K562 (cell line): Measurements from ENCODE around the gene HSD3B7. TPM values are rescaled to one million over a fixed set of nuclear protein-coding genes. Genes with fewer than 3 reads are reported as not detected.

Source experiments
- ATAC-seq: fragments of 200-7000 bp; cut with Tn5 transposase; 3 replicates; pipeline ENCODE4 v1.9.1; 2020; ENCODE audit warnings: moderate library complexity
- BruUV-seq: library from RNA; stranded (reverse); fragments of 400-500 nt; replicated peaks from 2 replicates; lab custom pipeline; 2021; lab: Mats Ljungman, UMichigan
- CTCF ChIA-PET: fragments of 300-600 bp; formaldehyde crosslinking; extraction: SDS; loops from one replicate; lab custom pipeline; 2021; ENCODE audit warnings: low intra/inter-chr PET ratio; lab: Yijun Ruan, JAX
- POLR2A ChIA-PET: fragments of 300-600, 350-650 bp; sonication (Branson Sonifier 250); formaldehyde crosslinking; extraction: SDS; loops from one replicate; lab custom pipeline; 2021; ENCODE audit warnings: antibody characterized with exemption, inconsistent platforms; lab: Yijun Ruan, JAX
- DNase-seq, 4 experiments: peaks; one replicate each; pipeline versions ENCODE4 v3.0.0 to v3.0.0-alpha.2; 2011 to 2018; ENCODE audit warnings: low spot score in 3 of 4, mixed read lengths in 3 of 4; ENCODE audit errors: extremely low read depth in 1 of 4
- FAIRE-seq: peaks from 2 replicates; lab custom pipeline; 2011; peaks lifted over from hg19 to GRCh38; lab: Jason Lieb, UNC
- H2AFZ ChIP-seq: 2 replicates; pipeline ENCODE4 v1.6.0; 2011; ENCODE audit warnings: low read depth, low read length, control low read depth, inconsistent platforms
- H3K27ac ChIP-seq: fragments of 200-600 bp; 3 replicates; pipeline ENCODE4 v1.8.0; 2011; ENCODE audit warnings: low read depth, mild to moderate bottlenecking, control low read depth, inconsistent platforms, low read length, moderate library complexity, mixed read lengths; ENCODE audit errors: extremely low read depth
- H3K27me3 ChIP-seq, 2 experiments: fragments of 300-600 bp in 1 of 2; 2 replicates in 1 of 2; 3 replicates in 1 of 2; pipeline versions ENCODE4 v1.6.0 to v1.8.0; 2011; ENCODE audit warnings: inconsistent platforms in 2 of 2, low read length in 2 of 2, mild to moderate bottlenecking in 1 of 2, mixed read lengths in 1 of 2, moderate library complexity in 1 of 2; ENCODE audit not compliant: control insufficient read depth in 2 of 2, insufficient read depth in 2 of 2
- H3K36me3 ChIP-seq: fragments of 300-600 bp; 3 replicates; pipeline ENCODE4 v1.8.0; 2011; ENCODE audit warnings: mild to moderate bottlenecking, low read length, inconsistent platforms; ENCODE audit not compliant: control insufficient read depth, insufficient read depth
- H3K4me1 ChIP-seq, 2 experiments: fragments of 200-600 bp in 1 of 2; replicated peaks in 1 of 2; 2 replicates in 1 of 2; 3 replicates in 1 of 2; pipeline versions ENCODE4 v1.5.1 to v1.8.0; 2011; ENCODE audit warnings: inconsistent platforms in 2 of 2, low read length in 2 of 2, mild to moderate bottlenecking in 1 of 2, mixed read lengths in 1 of 2, moderate library complexity in 1 of 2; ENCODE audit not compliant: control insufficient read depth in 2 of 2, insufficient read depth in 2 of 2
- H3K4me2 ChIP-seq: 2 replicates; pipeline ENCODE4 v1.6.1; 2011; ENCODE audit warnings: low read length, control low read depth, inconsistent platforms, mixed read lengths; ENCODE audit not compliant: insufficient read depth
- H3K4me3 ChIP-seq: fragments of 200-600 bp; sonication (generic), shearing (Covaris generic); 2 replicates; pipeline ENCODE4 v1.5.1; 2016; ENCODE audit warnings: control low read depth, inconsistent platforms
- H3K79me2 ChIP-seq: fragments of 200-600 bp; 3 replicates; pipeline ENCODE4 v1.8.0; 2011; ENCODE audit warnings: low read length, inconsistent platforms; ENCODE audit not compliant: control insufficient read depth, insufficient read depth
- H3K9ac ChIP-seq, 2 experiments: 2 replicates each; pipeline versions ENCODE4 v1.6.0 to v1.6.1; 2011; ENCODE audit warnings: low read depth in 2 of 2, low read length in 2 of 2, control low read depth in 1 of 2, inconsistent platforms in 1 of 2, mild to moderate bottlenecking in 1 of 2, mixed read lengths in 1 of 2; ENCODE audit not compliant: insufficient read depth in 1 of 2
- H3K9me1 ChIP-seq: one replicate; pipeline ENCODE4 v1.6.0; 2011; ENCODE audit warnings: inconsistent platforms, mild to moderate bottlenecking, low read length, moderate library complexity; ENCODE audit not compliant: control insufficient read depth, insufficient read depth
- H3K9me3 ChIP-seq: replicated peaks from 2 replicates; pipeline ENCODE4 v1.5.1; 2011; ENCODE audit warnings: low read depth, low read length, inconsistent platforms; ENCODE audit not compliant: control insufficient read depth, insufficient read depth
- H4K20me1 ChIP-seq: replicated peaks from 2 replicates; pipeline ENCODE4 v1.6.1; 2011; ENCODE audit warnings: low read length, inconsistent platforms, mixed read lengths; ENCODE audit not compliant: control insufficient read depth, insufficient read depth
- ARHGAP35 ChIP-seq: fragments of 450-650 bp; IDR thresholded peaks from 2 replicates; pipeline ENCODE4 v1.6.1; 2018; ENCODE audit not compliant: partially characterized antibody
- BCOR ChIP-seq: fragments of 450-650 bp; IDR thresholded peaks from 2 replicates; pipeline ENCODE4 v1.6.1; 2016
- GTF2B ChIP-seq: IDR thresholded peaks from 2 replicates; pipeline ENCODE4 v1.6.1; 2011; ENCODE audit not compliant: insufficient read length; ENCODE audit errors: extremely low read depth
- HMG20B ChIP-seq: fragments of 250-450 bp; sonication (Bioruptor Pico); IDR thresholded peaks from 2 replicates; pipeline ENCODE4 v1.5.0; 2021; ENCODE audit warnings: mild to moderate bottlenecking
- POLR2AphosphoS5 ChIP-seq: IDR thresholded peaks from 2 replicates; pipeline ENCODE4 v1.6.1; 2011; ENCODE audit warnings: mild to moderate bottlenecking, low read depth, low read length, moderate library complexity; ENCODE audit not compliant: control insufficient read depth, insufficient read depth
- TGIF2 ChIP-seq: sonication (generic); formaldehyde crosslinking; IDR thresholded peaks from 2 replicates; pipeline ENCODE4 v1.8.1; 2022; ENCODE audit warnings: mild to moderate bottlenecking, missing genetic modification reagents, moderate library complexity
- TRIM28 ChIP-seq: fragments of 450-650 bp; IDR thresholded peaks from 2 replicates; pipeline ENCODE4 v1.6.1; 2017
- ZNF165 ChIP-seq: fragments of 250-450 bp; sonication (Bioruptor Pico); IDR thresholded peaks from 2 replicates; pipeline ENCODE4 v1.4.0; 2020; ENCODE audit warnings: borderline replicate concordance
- ZNF253 ChIP-seq: fragments of 250-450 bp; sonication (Bioruptor Pico); conservative IDR thresholded peaks from 2 replicates; pipeline ENCODE4 v1.6.1; 2021; ENCODE audit warnings: mild to moderate bottlenecking
- ZNF384 ChIP-seq: IDR thresholded peaks from 2 replicates; pipeline ENCODE4 v1.6.1; 2012; ENCODE audit warnings: low read depth, low read length, improper control_type of control experiment
- ZNF609 ChIP-seq: sonication (generic); formaldehyde crosslinking; IDR thresholded peaks from 2 replicates; pipeline ENCODE4 v1.8.1; 2023; ENCODE audit warnings: missing genetic modification reagents, mild to moderate bottlenecking, borderline replicate concordance
- ZNF696 ChIP-seq: fragments of 250-450 bp; sonication (Bioruptor Pico); conservative IDR thresholded peaks from 2 replicates; pipeline ENCODE4 v1.4.0; 2020; ENCODE audit warnings: mild to moderate bottlenecking, moderate library complexity
- WGBS: fragments of 100-300 bp; shearing (Covaris generic); methylation state at CpG from one replicate; pipeline ENCODE4 v1.1.6; 2016; ENCODE audit warnings: low coverage, mixed read lengths; ENCODE audit not compliant: insufficient coverage; ENCODE audit errors: missing lambda C conversion rate; 5-methylcytosine and 5-hydroxymethylcytosine counted together
- in situ Hi-C: fragments of 300-500 bp; cut with MboI; formaldehyde crosslinking; loops from 4 replicates; pipeline ENCODE4 v1.15.0; 2018; ENCODE audit warnings: inconsistent platforms, mixed read lengths
- intact Hi-C: fragments of 100-400 bp; cut with micrococcal nuclease; formaldehyde crosslinking; loops from 2 replicates; pipeline ENCODE4 v1.14.2; 2022
- polyA plus RNA-seq, 8 experiments: library from polyadenylated mRNA; depleted of rRNA in 4 of 8; stranded (reverse) in 5 of 8; unstranded in 3 of 8; fragments of >200 nt; fragmentation: Nextera tagmentation in 2 of 8; fragmentation: Illumina TruSeq in 1 of 8; extraction: Ambion mirVana in 2 of 8; extraction: Trizol in 1 of 8; gene quantifications; 2 replicates each; pipeline versions ENCODE4 v1.2.1 to v1.2.3, GENCODE V29; 2011 to 2014; ENCODE audit warnings: inconsistent platforms in 1 of 8, missing spikeins in 1 of 8
- total RNA-seq, 7 experiments: library from RNA; depleted of rRNA in 6 of 7; stranded (reverse); fragments of >200 nt in 6 of 7; fragmentation: Illumina TruSeq in 2 of 7; extraction: Trizol in 2 of 7; gene quantifications; 2 replicates each; pipeline versions ENCODE4 v1.2.1 to v1.2.3, GENCODE V29; 2011 to 2021; ENCODE audit warnings: low replicate concordance in 1 of 7
- TF ChIP-seq, protein P1 (sequence below): fragments of 450-650 bp; IDR thresholded peaks from 2 replicates; pipeline ENCODE4 v1.6.1; 2017; ENCODE audit warnings: mild to moderate bottlenecking, moderate library complexity

The HSD3B7 gene
- total and polyA plus RNA-seq, 9 of the 15 experiments (the other 6 are each of a cell fraction or from before 2014, with no cell fraction given) = 5.4 to 49.1 (median 23.0) TPM

DNA sequence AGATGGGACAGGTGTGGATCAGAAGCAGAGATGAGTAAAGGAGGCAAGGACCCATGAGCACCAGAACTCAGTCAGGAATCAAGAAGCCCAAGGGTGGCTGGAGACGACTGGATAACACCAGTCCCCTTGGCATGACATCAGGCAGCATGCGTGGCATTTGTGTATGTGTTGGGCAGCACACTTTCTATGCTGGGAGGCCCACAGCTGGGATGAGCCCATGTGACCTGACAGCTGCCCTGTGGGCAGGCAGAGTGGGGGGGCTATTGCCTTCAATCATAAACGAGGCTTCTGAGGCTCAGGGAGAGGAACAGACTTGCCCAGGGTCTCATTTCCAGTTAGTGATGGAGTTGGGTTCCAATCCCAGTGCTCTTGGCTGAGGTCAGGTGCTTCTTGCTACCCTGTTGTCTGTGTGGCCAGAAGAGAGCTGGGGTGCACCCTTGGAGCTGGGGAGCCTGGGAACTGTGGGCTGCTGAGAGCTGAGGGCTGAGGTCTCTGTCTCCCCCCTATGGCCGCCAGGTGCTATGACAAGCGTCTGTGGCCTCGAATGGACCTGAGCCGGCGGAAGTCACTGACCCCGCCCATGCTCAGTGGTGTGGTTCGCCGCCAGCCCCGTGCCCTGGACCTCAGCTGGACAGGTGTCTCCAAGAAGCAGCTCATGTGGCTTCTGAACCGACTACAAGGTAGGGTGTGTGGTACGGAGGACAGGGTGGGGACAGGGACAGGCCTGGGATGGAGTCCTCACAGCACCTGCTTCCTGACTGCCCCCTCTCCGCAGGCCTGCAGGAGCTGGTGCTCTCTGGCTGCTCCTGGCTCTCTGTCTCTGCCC, 43.2 kb upstream of the HSD3B7 start (continued):
- TF ChIP-seq, protein P1, sequence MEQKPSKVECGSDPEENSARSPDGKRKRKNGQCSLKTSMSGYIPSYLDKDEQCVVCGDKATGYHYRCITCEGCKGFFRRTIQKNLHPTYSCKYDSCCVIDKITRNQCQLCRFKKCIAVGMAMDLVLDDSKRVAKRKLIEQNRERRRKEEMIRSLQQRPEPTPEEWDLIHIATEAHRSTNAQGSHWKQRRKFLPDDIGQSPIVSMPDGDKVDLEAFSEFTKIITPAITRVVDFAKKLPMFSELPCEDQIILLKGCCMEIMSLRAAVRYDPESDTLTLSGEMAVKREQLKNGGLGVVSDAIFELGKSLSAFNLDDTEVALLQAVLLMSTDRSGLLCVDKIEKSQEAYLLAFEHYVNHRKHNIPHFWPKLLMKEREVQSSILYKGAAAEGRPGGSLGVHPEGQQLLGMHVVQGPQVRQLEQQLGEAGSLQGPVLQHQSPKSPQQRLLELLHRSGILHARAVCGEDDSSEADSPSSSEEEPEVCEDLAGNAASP = no peak
- TF ChIP-seq HMG20B = no peak
- TF ChIP-seq, all 486 proteins: peak for 59

DNA sequence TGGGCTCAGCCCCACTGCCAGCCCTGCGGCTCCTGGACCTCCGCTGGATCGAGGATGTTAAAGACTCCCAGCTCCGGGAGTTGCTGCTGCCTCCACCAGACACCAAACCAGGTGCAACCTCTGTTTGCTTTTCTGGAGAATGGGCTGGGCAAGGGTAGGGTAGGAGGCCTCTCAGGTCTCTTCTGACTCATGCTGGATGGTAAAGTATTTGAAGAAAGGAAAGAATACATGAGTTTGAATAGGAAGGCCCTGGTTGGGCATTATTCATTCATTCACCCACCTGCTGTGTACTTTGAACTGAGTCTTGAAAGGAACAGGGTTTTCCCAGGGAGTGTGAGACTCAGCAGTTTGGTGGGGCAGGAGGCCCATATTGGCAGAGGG, 42.6 kb upstream of the HSD3B7 start:
- Histone ChIP-seq H3K9me1 (peaks cover 1% of the 10 kb centered on the region), H3K4me1 (peaks cover 8 to 19% of the 10 kb centered on the region in 2 experiments; a peak in 4 of 5 replicates), H3K27ac (peak overlapping the region; percentile 37; the same call in 2 of the 3 replicates), H3K4me3 (no peak overlapping the region), H2AFZ (0 out of 2 replicates have a peak overlapping the region, but pooled peaks have one; percentile 61), H3K79me2 (no peaks in the 10 kb centered on the region), H3K36me3 (peaks cover 64% of the 10 kb centered on the region; the same call in 2 of the 3 replicates), H3K9me3 (no peaks in the 10 kb centered on the region), H4K20me1 (no peaks in the 10 kb centered on the region), H3K9ac (peak overlapping the region in 1 of 2 experiments; percentile 86; a peak in 2 of 4 replicates), H3K27me3 (no peaks in the 10 kb centered on the region), H3K4me2 (peak overlapping the region; percentile 63)
- CTCF ChIA-PET = interaction anchor here (0.6 kb wide), 1 partner anchor 244 kb away, joined by 3 read pairs; the partner anchor contains the start of gene SRCAP
- POLR2A ChIA-PET = interaction anchor here (0.6 to 3.9 kb wide), 9 partner anchors 11 to 560 kb away, joined by 3 to 11 read pairs (median 4); no protein-coding TSS in a partner anchor
- FAIRE-seq (no peak), DNase-seq (no peak), ATAC-seq (no peak)
- intact Hi-C loops = no loop called here
- no TSS peak for BruUV-seq
- in situ Hi-C loops = no loop called here
- WGBS = 26% methylated on average over 4 of the region's 4 CpGs
- TF ChIP-seq ARHGAP35 (no peak), ZNF253 (no peak), TGIF2 (CRISPR knock-in tag) (no peak), BCOR (no peak), GTF2B (no peak), TRIM28 (no peak), ZNF384 (no peak), ZNF696 (no peak), ZNF609 (CRISPR knock-in tag) (no peak), POLR2AphosphoS5 (no peak), ZNF165 (no peak)
